GM23338 (cell line): ENCODE results near the gene ETF1. TPM values are rescaled to one million over a fixed set of nuclear protein-coding genes. Genes with fewer than 3 reads are reported as not detected.
A peak's percentile ranks its signal among the peaks of the same experiment; 100 is the strongest.

Experiments used
- ATAC-seq: fragments of 200-7000 bp; cut with Tn5 transposase; 3 replicates; pipeline ENCODE4 v1.9.1; 2020
- DNase-seq: peaks from one replicate; pipeline ENCODE4 v3.0.0-alpha.2; 2015; ENCODE audit warnings: low spot score
- H2AFZ ChIP-seq: fragments of 200-600 bp; sonication (generic); 2 replicates; pipeline ENCODE4 v1.8.0; 2016; ENCODE audit warnings: antibody characterized with exemption, mild to moderate bottlenecking, moderate library complexity
- H3F3A ChIP-seq: fragments of 200-600 bp; sonication (generic); replicated peaks from 2 replicates; pipeline ENCODE4 v1.8.0; 2017; ENCODE audit warnings: antibody characterized with exemption, mixed run types, low read depth
- H3K27ac ChIP-seq: fragments of 200-600 bp; sonication (generic); 2 replicates; pipeline ENCODE4 v1.6.1; 2016; ENCODE audit warnings: low read depth
- H3K27me3 ChIP-seq: fragments of 200-600 bp; sonication (generic); 2 replicates; pipeline ENCODE4 v1.8.0; 2016; ENCODE audit warnings: mild to moderate bottlenecking, mixed run types, moderate library complexity; ENCODE audit not compliant: insufficient read depth
- H3K36me3 ChIP-seq: fragments of 200-600 bp; sonication (generic); 2 replicates; pipeline ENCODE4 v1.8.0; 2016; ENCODE audit warnings: mild to moderate bottlenecking; ENCODE audit not compliant: insufficient read depth
- H3K4me1 ChIP-seq: fragments of 200-600 bp; sonication (generic); 2 replicates; pipeline ENCODE4 v1.8.0; 2016; ENCODE audit warnings: mild to moderate bottlenecking, moderate library complexity; ENCODE audit not compliant: insufficient read depth
- H3K4me2 ChIP-seq: fragments of 200-600 bp; sonication (generic); 2 replicates; pipeline ENCODE4 v1.7.1; 2017; ENCODE audit warnings: mixed run types
- H3K4me3 ChIP-seq: fragments of 200-600 bp; sonication (generic); 2 replicates; pipeline ENCODE4 v1.6.1; 2016; ENCODE audit warnings: mixed run types
- H3K79me2 ChIP-seq: fragments of 200-600 bp; sonication (generic); replicated peaks from 2 replicates; pipeline ENCODE4 v1.8.0; 2017; ENCODE audit warnings: mild to moderate bottlenecking; ENCODE audit not compliant: insufficient read depth
- H3K9me2 ChIP-seq: fragments of 200-600 bp; sonication (generic); 2 replicates; pipeline ENCODE4 v1.8.0; 2017; ENCODE audit not compliant: insufficient read depth
- H4K20me1 ChIP-seq: fragments of 200-600 bp; sonication (generic); replicated peaks from 2 replicates; pipeline ENCODE4 v1.8.0; 2017; ENCODE audit warnings: mild to moderate bottlenecking; ENCODE audit not compliant: insufficient read depth
- H3K27ac Mint-ChIP-seq: 2 replicates; pipeline ENCODE4 v1.8.0; 2020; ENCODE audit warnings: inconsistent platforms, mild to moderate bottlenecking, moderate library complexity, mixed read lengths
- H3K27me3 Mint-ChIP-seq: 3 replicates; pipeline ENCODE4 v1.8.0; 2022; ENCODE audit warnings: low read depth, mild to moderate bottlenecking, moderate library complexity, mixed read lengths, inconsistent platforms; ENCODE audit not compliant: insufficient read depth, poor library complexity
- H3K36me3 Mint-ChIP-seq: 3 replicates; pipeline ENCODE4 v1.8.0; 2021; ENCODE audit warnings: low read depth, mild to moderate bottlenecking, inconsistent platforms, moderate library complexity, mixed read lengths
- H3K4me1 Mint-ChIP-seq: 3 replicates; pipeline ENCODE4 v1.8.0; 2020; ENCODE audit warnings: mild to moderate bottlenecking, inconsistent platforms, mixed read lengths
- H3K4me3 Mint-ChIP-seq: 3 replicates; pipeline ENCODE4 v1.8.0; 2021; ENCODE audit warnings: moderate library complexity, mild to moderate bottlenecking, inconsistent platforms, mixed read lengths
- H3K9me3 Mint-ChIP-seq: 3 replicates; pipeline ENCODE4 v1.8.0; 2020; ENCODE audit warnings: moderate library complexity, mild to moderate bottlenecking, inconsistent platforms, mixed read lengths
- CTCF ChIP-seq, 2 experiments: fragments of 200-600 bp in 1 of 2; sonication (generic) in 1 of 2; conservative IDR thresholded peaks; 2 replicates each; pipeline versions ENCODE4 v1.5.1 to v1.6.1; 2016 to 2017; ENCODE audit warnings: antibody characterized with exemption in 2 of 2, low read depth in 2 of 2, mild to moderate bottlenecking in 2 of 2, moderate library complexity in 1 of 2
- ETS1 ChIP-seq: IDR thresholded peaks from 2 replicates; pipeline ENCODE4 v1.6.1; 2016; ENCODE audit warnings: antibody characterized with exemption
- EZH2 ChIP-seq: fragments of 200-600 bp; sonication (generic); IDR thresholded peaks from one replicate; pipeline ENCODE4 v1.8.0; 2017; ENCODE audit warnings: antibody characterized with exemption, mild to moderate bottlenecking, low read depth; ENCODE audit not compliant: unreplicated experiment
- EZH2phosphoT487 ChIP-seq: fragments of 200-600 bp; sonication (generic); IDR thresholded peaks from one replicate; pipeline ENCODE4 v1.8.1; 2018; ENCODE audit warnings: antibody characterized with exemption; ENCODE audit not compliant: unreplicated experiment
- JUNB ChIP-seq: IDR thresholded peaks from one replicate; pipeline ENCODE4 v1.6.1; 2016; ENCODE audit warnings: antibody characterized with exemption; ENCODE audit not compliant: unreplicated experiment
- NANOG ChIP-seq: IDR thresholded peaks from 2 replicates; pipeline ENCODE4 v1.6.1; 2016; ENCODE audit warnings: antibody characterized with exemption, borderline replicate concordance
- POLR2AphosphoS5 ChIP-seq: IDR thresholded peaks from 2 replicates; pipeline ENCODE4 v1.6.1; 2016; ENCODE audit warnings: antibody characterized with exemption, low read depth
- REST ChIP-seq: IDR thresholded peaks from one replicate; pipeline ENCODE4 v1.6.1; 2018; ENCODE audit warnings: antibody characterized with exemption; ENCODE audit not compliant: unreplicated experiment
- polyA plus RNA-seq: library from polyadenylated mRNA; unstranded; fragments of >200 nt; fragmentation: Nextera tagmentation; extraction: Ambion mirVana; gene quantifications from 2 replicates; pipeline ENCODE4 v1.2.1, GENCODE V29; 2016
- total RNA-seq: library from RNA; depleted of rRNA; stranded (reverse); fragments of >200 nt; shearing (Covaris generic); gene quantifications from 2 replicates; pipeline ENCODE4 v1.2.3, GENCODE V29; 2014

Gene ETF1
- total and polyA plus RNA-seq, 2 experiments from 2014 or later, result 68.9 to 136 TPM

- Mint-ChIP-seq H3K27ac (no peak overlapping the region), H3K4me3 (peak overlapping the region; percentile 79), H3K9me3 (no peaks in the 10 kb centered on the region; the same call in 2 of the 3 replicates), H3K4me1 (peaks cover 24% of the 10 kb centered on the region), H3K27me3 (peaks cover 38% of the 10 kb centered on the region), H3K36me3 (no peaks in the 10 kb centered on the region; the same call in 2 of the 3 replicates)
- Histone ChIP-seq H4K20me1 (no peaks in the 10 kb centered on the region), H3K79me2 (no peaks in the 10 kb centered on the region), H3K4me3 (peak overlapping the region; percentile 68), H3F3A (0 out of 2 replicates have a peak, but pooled peaks cover 7% of the 10 kb centered on the region), H3K27me3 (peaks cover 26% of the 10 kb centered on the region), H3K4me1 (peaks cover 7% of the 10 kb centered on the region), H3K4me2 (peak overlapping the region; percentile 87), H3K36me3 (no peaks in the 10 kb centered on the region), H3K27ac (no peak overlapping the region), H3K9me2 (no peaks in the 10 kb centered on the region), H2AFZ (peak overlapping the region; percentile 93)
- ATAC-seq (peak; percentile 83), DNase-seq (peak; percentile 90)
- TF ChIP-seq CTCF (conservative IDR thresholded peaks at IDR 0.05; ENCODE audit: low read depth in 2 of 2) (0 out of 4 replicates have a peak, but pooled peaks of 1 of the 2 experiments have one; percentile 1), EZH2phosphoT487 (no peak), POLR2AphosphoS5 (peak; percentile 62)
These were observed 51.1 kb downstream of the ETF1 start for GRCh38 chr5:138491669-138492559.

- no peaks in the 10 kb centered on the region for H3K79me2 ChIP-seq
- no peaks in the 10 kb centered on the region for H4K20me1 ChIP-seq
- no peaks in the 10 kb centered on the region for H3K9me2 ChIP-seq
- Mint-ChIP-seq H3K4me1 (peaks cover 28% of the 10 kb centered on the region), H3K4me3 (peak overlapping the region; percentile 65), H3K9me3 (no peaks in the 10 kb centered on the region; the same call in 2 of the 3 replicates), H3K27ac (no peak overlapping the region), H3K36me3 (no peaks in the 10 kb centered on the region; the same call in 2 of the 3 replicates), H3K27me3 (peaks cover 38% of the 10 kb centered on the region)
- H2AFZ ChIP-seq, result peak overlapping the region; percentile 93
- peaks cover 7% of the 10 kb centered on the region for H3K4me1 ChIP-seq
- peaks cover 26% of the 10 kb centered on the region for H3K27me3 ChIP-seq
- H3K36me3 ChIP-seq, result no peaks in the 10 kb centered on the region
- H3K27ac ChIP-seq, result no peak overlapping the region
- no peak for DNase-seq
- peak overlapping the region; percentile 68 for H3K4me3 ChIP-seq
- peak overlapping the region; percentile 87 for H3K4me2 ChIP-seq
- 0 out of 2 replicates have a peak, but pooled peaks cover 7% of the 10 kb centered on the region for H3F3A ChIP-seq
- no peak for ATAC-seq
- TF ChIP-seq ETS1 (no peak), REST (no peak), JUNB (no peak), EZH2 (no peak), NANOG (no peak)
These were observed 51.8 kb downstream of the ETF1 start for GRCh38 chr5:138491284-138491648.
